Fibroblast of lung (primary cell): Measurements from ENCODE around the gene KLRF2. TPM values are rescaled to one million over a fixed set of nuclear protein-coding genes. Genes with fewer than 3 reads are reported as not detected.

ENCODE experiments used
- DNase-seq, 2 donors: peaks; one replicate each; pipeline versions ENCODE4 v3.0.0 to v3.0.0-alpha.2; 2010; ENCODE audit warnings: low read depth in 2 of 2
- H2AFZ ChIP-seq: 2 replicates; pipeline ENCODE4 v1.5.1; 2012; ENCODE audit warnings: low read length, control low read depth, inconsistent platforms
- H3K27ac ChIP-seq: 2 replicates; pipeline ENCODE4 v1.5.1; 2011; ENCODE audit warnings: low read length, control low read depth; ENCODE audit not compliant: insufficient read depth
- H3K27me3 ChIP-seq: 2 replicates; pipeline ENCODE4 v1.5.1; 2011; ENCODE audit warnings: mild to moderate bottlenecking, low read length; ENCODE audit not compliant: control insufficient read depth, insufficient read depth
- H3K36me3 ChIP-seq: 2 replicates; pipeline ENCODE4 v1.5.1; 2011; ENCODE audit warnings: low read length; ENCODE audit not compliant: control insufficient read depth, insufficient read depth
- H3K4me1 ChIP-seq: 2 replicates; pipeline ENCODE4 v1.5.1; 2011; ENCODE audit warnings: low read length; ENCODE audit not compliant: control insufficient read depth, insufficient read depth; ENCODE audit errors: extremely low read depth
- H3K4me2 ChIP-seq: 2 replicates; pipeline ENCODE4 v1.5.1; 2011; ENCODE audit warnings: low read length, control low read depth; ENCODE audit not compliant: insufficient read depth; ENCODE audit errors: extremely low read depth
- H3K4me3 ChIP-seq, 4 experiments: fragments of 200-600 bp in 1 of 4; sonication (generic) in 1 of 4; replicated peaks in 1 of 4; 2 replicates each; pipeline ENCODE4 v1.5.1; 2011 to 2016; ENCODE audit warnings: low read length in 4 of 4, low read depth in 3 of 4, mild to moderate bottlenecking in 3 of 4, control low read depth in 2 of 4, inconsistent platforms in 1 of 4, mixed read lengths in 1 of 4; ENCODE audit not compliant: insufficient read depth in 1 of 4; ENCODE audit errors: control extremely low read depth in 1 of 4
- H3K79me2 ChIP-seq: 2 replicates; pipeline ENCODE4 v1.5.1; 2012; ENCODE audit warnings: mild to moderate bottlenecking, low read length, inconsistent platforms; ENCODE audit not compliant: control insufficient read depth, insufficient read depth
- H3K9ac ChIP-seq: 2 replicates; pipeline ENCODE4 v1.5.1; 2011; ENCODE audit warnings: mild to moderate bottlenecking, low read length, control low read depth; ENCODE audit not compliant: insufficient read depth
- H3K9me3 ChIP-seq: 2 replicates; pipeline ENCODE4 v1.5.1; 2012; ENCODE audit warnings: low read depth, low read length; ENCODE audit not compliant: control insufficient read depth, insufficient read depth
- H4K20me1 ChIP-seq: 2 replicates; pipeline ENCODE4 v1.5.1; 2011; ENCODE audit warnings: low read length; ENCODE audit not compliant: control insufficient read depth, insufficient read depth; ENCODE audit errors: extremely low read depth
- EZH2 ChIP-seq: IDR thresholded peaks from 2 replicates; pipeline ENCODE4 v1.5.1; 2012; ENCODE audit warnings: low read length, control low read depth, mild to moderate bottlenecking; ENCODE audit errors: missing control alignments
- polyA plus RNA-seq, 2 donors: library from polyadenylated mRNA; depleted of rRNA in 1 of 2; stranded (reverse) in 1 of 2; unstranded in 1 of 2; fragments of >200 nt; gene quantifications; 2 replicates each; pipeline ENCODE4 v1.2.1, GENCODE V29; 2011 to 2012; ENCODE audit warnings: missing spikeins in 1 of 2
- total RNA-seq: library from RNA; depleted of rRNA; stranded (reverse); fragments of >200 nt; gene quantifications from 2 replicates; pipeline ENCODE4 v1.2.1, GENCODE V29; 2014
- TF ChIP-seq, protein P1 (sequence below), 2 donors: IDR thresholded peaks in 1 of 2; conservative IDR thresholded peaks in 1 of 2; 1 replicate in 1 of 2; 2 replicates in 1 of 2; pipeline ENCODE4 v1.5.1; 2011 to 2012; ENCODE audit warnings: low read length in 2 of 2, control low read depth in 1 of 2, inconsistent platforms in 1 of 2, low read depth in 1 of 2, mild to moderate bottlenecking in 1 of 2

KLRF2 gene
- total and polyA plus RNA-seq, 2 donors (not counting 1 experiment from before 2014, with no cell fraction given), result not detected

DNA sequence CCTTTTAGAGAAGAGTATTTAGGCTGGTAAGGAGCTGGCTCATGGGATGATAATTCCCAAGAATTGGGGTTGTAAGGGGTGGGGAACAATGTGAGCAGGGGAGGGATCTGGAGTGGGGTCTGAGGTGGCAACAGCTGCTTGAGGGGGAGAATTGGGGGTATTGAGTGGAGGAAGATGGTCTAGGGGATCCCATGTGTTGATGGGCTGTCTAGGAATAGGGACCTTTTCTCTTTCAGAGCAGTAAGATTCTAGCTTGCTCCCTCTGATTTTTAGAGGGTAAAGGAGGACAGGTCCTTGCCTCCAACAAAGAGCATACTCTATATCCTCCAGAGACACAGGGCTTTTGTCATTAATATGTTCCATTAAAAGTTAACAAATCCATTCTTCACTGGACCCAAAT is 28.4 kb downstream of the KLRF2 start:
- Histone ChIP-seq H3K9ac (no peak overlapping the region), H3K4me1 (no peaks in the 10 kb centered on the region), H3K27ac (no peak overlapping the region), H2AFZ (no peak overlapping the region), H3K79me2 (no peaks in the 10 kb centered on the region), H3K36me3 (no peaks in the 10 kb centered on the region), H3K27me3 (no peaks in the 10 kb centered on the region), H4K20me1 (no peaks in the 10 kb centered on the region), H3K9me3 (no peaks in the 10 kb centered on the region), H3K4me3 (no peak overlapping the region), H3K4me2 (no peak overlapping the region)
- TF ChIP-seq EZH2, result no peak
- TF ChIP-seq, protein P1, sequence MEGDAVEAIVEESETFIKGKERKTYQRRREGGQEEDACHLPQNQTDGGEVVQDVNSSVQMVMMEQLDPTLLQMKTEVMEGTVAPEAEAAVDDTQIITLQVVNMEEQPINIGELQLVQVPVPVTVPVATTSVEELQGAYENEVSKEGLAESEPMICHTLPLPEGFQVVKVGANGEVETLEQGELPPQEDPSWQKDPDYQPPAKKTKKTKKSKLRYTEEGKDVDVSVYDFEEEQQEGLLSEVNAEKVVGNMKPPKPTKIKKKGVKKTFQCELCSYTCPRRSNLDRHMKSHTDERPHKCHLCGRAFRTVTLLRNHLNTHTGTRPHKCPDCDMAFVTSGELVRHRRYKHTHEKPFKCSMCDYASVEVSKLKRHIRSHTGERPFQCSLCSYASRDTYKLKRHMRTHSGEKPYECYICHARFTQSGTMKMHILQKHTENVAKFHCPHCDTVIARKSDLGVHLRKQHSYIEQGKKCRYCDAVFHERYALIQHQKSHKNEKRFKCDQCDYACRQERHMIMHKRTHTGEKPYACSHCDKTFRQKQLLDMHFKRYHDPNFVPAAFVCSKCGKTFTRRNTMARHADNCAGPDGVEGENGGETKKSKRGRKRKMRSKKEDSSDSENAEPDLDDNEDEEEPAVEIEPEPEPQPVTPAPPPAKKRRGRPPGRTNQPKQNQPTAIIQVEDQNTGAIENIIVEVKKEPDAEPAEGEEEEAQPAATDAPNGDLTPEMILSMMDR (conservative IDR thresholded peaks at IDR 0.05 in 1 of 2, IDR thresholded peaks at IDR 0.05 in 1 of 2; ENCODE audit: low read depth in 1 of 2, low read length in 2 of 2), result no peak
- DNase-seq, result no peak

DNA sequence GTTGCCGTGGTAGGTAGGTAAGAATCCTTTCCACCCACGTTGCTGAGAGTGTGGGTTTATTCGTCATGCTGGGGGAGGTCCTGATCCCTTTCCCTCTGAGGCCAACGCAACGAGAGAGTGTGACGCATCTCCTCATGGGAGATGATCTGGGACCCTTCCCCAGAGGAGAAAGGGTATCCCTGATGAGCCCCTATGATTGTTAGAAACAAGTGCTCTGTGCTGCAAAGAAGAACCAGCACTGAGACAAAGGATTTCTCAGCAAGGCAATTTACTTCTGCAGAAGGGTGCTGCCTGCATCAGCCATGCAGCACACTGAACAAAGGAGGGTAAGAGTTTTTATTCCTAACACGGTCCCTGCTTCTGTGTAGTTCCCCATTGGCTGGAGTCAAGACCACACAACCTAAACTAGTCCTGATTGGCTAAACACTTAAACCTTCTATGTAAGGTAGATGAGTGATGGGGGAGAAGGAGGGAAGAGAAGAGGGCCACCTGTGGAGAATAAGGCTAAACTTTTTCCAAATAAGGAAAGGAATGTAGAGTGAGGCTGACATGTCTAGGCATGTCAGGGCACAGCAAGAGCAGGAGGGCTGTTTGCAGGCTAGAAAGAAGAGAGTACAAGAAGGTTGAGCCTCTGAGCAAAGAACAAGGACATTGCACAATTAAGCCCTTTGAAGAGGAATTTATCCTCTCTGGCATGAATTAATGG is 29.6 kb downstream of the KLRF2 start:
- Histone ChIP-seq H3K27ac (no peak overlapping the region), H3K79me2 (no peaks in the 10 kb centered on the region), H3K36me3 (no peaks in the 10 kb centered on the region), H3K9ac (no peak overlapping the region), H2AFZ (no peak overlapping the region), H3K9me3 (no peaks in the 10 kb centered on the region), H3K4me2 (no peak overlapping the region), H3K27me3 (no peaks in the 10 kb centered on the region), H3K4me3 (no peak overlapping the region), H4K20me1 (no peaks in the 10 kb centered on the region), H3K4me1 (no peaks in the 10 kb centered on the region)
- TF ChIP-seq, protein P1 (conservative IDR thresholded peaks at IDR 0.05 in 1 of 2, IDR thresholded peaks at IDR 0.05 in 1 of 2; ENCODE audit: low read depth in 1 of 2, low read length in 2 of 2), result no peak
- no peak for TF ChIP-seq EZH2
- peak in 1 of 2 donors; percentile 46 for DNase-seq

DNA sequence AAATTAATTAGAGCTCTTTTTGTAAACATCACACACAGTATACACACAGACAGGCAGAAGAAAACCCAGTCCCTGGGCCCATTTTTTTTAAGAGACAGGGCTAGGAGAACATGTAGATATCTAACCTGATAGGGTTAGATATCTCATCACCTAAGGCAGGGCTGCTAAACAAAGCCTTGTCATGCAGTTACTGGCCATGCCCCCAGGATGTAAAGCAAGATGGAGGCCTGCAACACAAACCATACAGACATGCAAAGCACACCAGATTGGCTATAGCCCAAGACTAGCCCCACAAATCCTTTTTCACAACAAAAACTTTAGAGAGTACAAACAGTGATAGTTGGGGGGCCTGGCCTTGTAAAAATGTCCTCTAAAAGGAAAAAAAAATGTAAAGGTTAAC is 30.4 kb downstream of the KLRF2 start:
- no peak for DNase-seq
- Histone ChIP-seq H3K4me2 (no peak overlapping the region), H3K27ac (no peak overlapping the region), H3K79me2 (no peaks in the 10 kb centered on the region), H3K27me3 (no peaks in the 10 kb centered on the region), H3K9ac (no peak overlapping the region), H3K4me1 (no peaks in the 10 kb centered on the region), H3K4me3 (no peak overlapping the region), H2AFZ (no peak overlapping the region), H3K9me3 (no peaks in the 10 kb centered on the region), H3K36me3 (no peaks in the 10 kb centered on the region), H4K20me1 (no peaks in the 10 kb centered on the region)
- no peak for TF ChIP-seq EZH2
- TF ChIP-seq, protein P1 (conservative IDR thresholded peaks at IDR 0.05 in 1 of 2, IDR thresholded peaks at IDR 0.05 in 1 of 2; ENCODE audit: low read depth in 1 of 2, low read length in 2 of 2), result no peak
